ENCODE results near the gene HES2.

Gene HES2

GRCh38 chr1:6393400-6394187, 26.1 kb downstream of the HES2 start, which contains the start of gene ACOT7:
Gene ACOT7 (minus strand): TSS chr1:6393767. CDS start chr1:6393399, 368 bp downstream.
- Histone ChIP-seq H4K91ac (ENCODE audit: low read length) (peak within 1 kb of the TSS; percentile 84), H2AFZ (ENCODE audit: low read depth, low read length) (peak within 1 kb of the TSS; percentile 80), H3K4me1 (ENCODE audit: control insufficient read depth, insufficient read depth, low read depth, low read length) (peaks cover 13% of the 10 kb centered on the region), H3K4me3 (ENCODE audit: insufficient read depth in 1 of 2, low read depth in 1 of 2, low read length in 2 of 2) (peak within 1 kb of the TSS; percentile 74 to 76), H2BK5ac (ENCODE audit: low read depth, low read length, poor library complexity, severe bottlenecking) (peak within 1 kb of the TSS; percentile 67), H3K27ac (ENCODE audit: low read length, poor library complexity, severe bottlenecking) (peak within 1 kb of the TSS; percentile 91), H3K4me2 (ENCODE audit: low read length, poor library complexity, severe bottlenecking) (peak within 1 kb of the TSS; percentile 91), H3K27me3 (ENCODE audit: control insufficient read depth in 1 of 2, insufficient read depth in 1 of 2, low read length in 2 of 2) (peaks cover 0 to 6% of the 10 kb centered on the region in 2 experiments), H3K14ac (ENCODE audit: low read length in 2 of 2) (peak within 1 kb of the TSS; percentile 11 to 36), H3K4ac (ENCODE audit: low read depth in 1 of 2, low read length in 2 of 2) (peak within 1 kb of the TSS in 1 of 2 experiments; percentile 86), H2AK5ac (ENCODE audit: low read length, severe bottlenecking) (no peak within 1 kb of the TSS), H3K79me1 (replicated peaks; ENCODE audit: low read length, poor library complexity, severe bottlenecking) (peaks cover 18% of the 10 kb centered on the region), H2BK15ac (ENCODE audit: low read depth, poor library complexity, severe bottlenecking) (peak within 1 kb of the TSS; percentile 21), H3K36me3 (ENCODE audit: control insufficient read depth in 1 of 2, insufficient read depth in 2 of 2, low read depth in 1 of 2, low read length in 2 of 2) (no peaks in the 10 kb centered on the region), H2BK120ac (ENCODE audit: low read depth, low read length) (peak within 1 kb of the TSS; percentile 93), H3K9me3 (ENCODE audit: control insufficient read depth, low read length) (no peaks in the 10 kb centered on the region), H3K23ac (ENCODE audit: low read length in 2 of 2) (peak within 1 kb of the TSS in 1 of 2 experiments; percentile 84), H3K18ac (ENCODE audit: low read depth in 1 of 2, low read length in 2 of 2) (peak within 1 kb of the TSS; percentile 78 to 95), H4K8ac (ENCODE audit: low read length) (peak within 1 kb of the TSS; percentile 79), H3K9ac (ENCODE audit: low read length) (peak within 1 kb of the TSS; percentile 85), H2BK12ac (ENCODE audit: low read length in 2 of 2) (peak within 1 kb of the TSS; percentile 56 to 61)
- under 1% methylated on average over 37 of the region's 87 CpGs for WGBS
- DNase-seq, result peak; percentile 91

GRCh38 chr1:6392809-6393399, 26.8 kb downstream of the HES2 start:
- under 1% methylated on average over 58 of the region's 83 CpGs for WGBS
- no peak overlapping the region for H2BK15ac ChIP-seq (ENCODE audit: low read depth, poor library complexity, severe bottlenecking)
- H2AFZ ChIP-seq (ENCODE audit: low read depth, low read length), result peak overlapping the region; percentile 49
- peak overlapping the region; percentile 73 for H3K9ac ChIP-seq (ENCODE audit: low read length)
- no peak for DNase-seq
- no peak overlapping the region for H3K23ac ChIP-seq (ENCODE audit: low read length in 2 of 2)
- H3K9me3 ChIP-seq (ENCODE audit: control insufficient read depth, low read length), result no peaks in the 10 kb centered on the region
- H4K8ac ChIP-seq (ENCODE audit: low read length), result no peak overlapping the region
- H3K14ac ChIP-seq (ENCODE audit: low read length in 2 of 2), result no peak overlapping the region
- H2BK12ac ChIP-seq (ENCODE audit: low read length in 2 of 2), result no peak overlapping the region
- peaks cover 13% of the 10 kb centered on the region for H3K4me1 ChIP-seq (ENCODE audit: control insufficient read depth, insufficient read depth, low read depth, low read length)
- H3K36me3 ChIP-seq (ENCODE audit: control insufficient read depth in 1 of 2, insufficient read depth in 2 of 2, low read depth in 1 of 2, low read length in 2 of 2), result no peaks in the 10 kb centered on the region
- no peak overlapping the region for H2BK5ac ChIP-seq (ENCODE audit: low read depth, low read length, poor library complexity, severe bottlenecking)
- no peak overlapping the region for H2AK5ac ChIP-seq (ENCODE audit: low read length, severe bottlenecking)
- H2BK120ac ChIP-seq (ENCODE audit: low read depth, low read length), result no peak overlapping the region
- H3K18ac ChIP-seq (ENCODE audit: low read depth in 1 of 2, low read length in 2 of 2), result peak overlapping the region in 1 of 2 experiments; percentile 25
- H3K27ac ChIP-seq (ENCODE audit: low read length, poor library complexity, severe bottlenecking), result no peak overlapping the region
- peak overlapping the region; percentile 74 to 76 for H3K4me3 ChIP-seq (ENCODE audit: insufficient read depth in 1 of 2, low read depth in 1 of 2, low read length in 2 of 2)
- H3K27me3 ChIP-seq (ENCODE audit: control insufficient read depth in 1 of 2, insufficient read depth in 1 of 2, low read length in 2 of 2), result peaks cover 0 to 5% of the 10 kb centered on the region in 2 experiments
- H3K79me1 ChIP-seq (replicated peaks; ENCODE audit: low read length, poor library complexity, severe bottlenecking), result peaks cover 18% of the 10 kb centered on the region
- no peak overlapping the region for H4K91ac ChIP-seq (ENCODE audit: low read length)
- peak overlapping the region; percentile 69 for H3K4me2 ChIP-seq (ENCODE audit: low read length, poor library complexity, severe bottlenecking)
- no peak overlapping the region for H3K4ac ChIP-seq (ENCODE audit: low read depth in 1 of 2, low read length in 2 of 2)

- Histone ChIP-seq H3K18ac (ENCODE audit: low read depth in 1 of 2, low read length in 2 of 2) (peak overlapping the region in 1 of 2 experiments; percentile 25), H4K91ac (ENCODE audit: low read length) (peak overlapping the region; percentile 29), H3K9me3 (ENCODE audit: control insufficient read depth, low read length) (no peaks in the 10 kb centered on the region), H3K27me3 (ENCODE audit: control insufficient read depth in 1 of 2, insufficient read depth in 1 of 2, low read length in 2 of 2) (no peaks in the 10 kb centered on the region), H2BK15ac (ENCODE audit: low read depth, poor library complexity, severe bottlenecking) (no peak overlapping the region), H3K14ac (ENCODE audit: low read length in 2 of 2) (no peak overlapping the region), H3K4me1 (ENCODE audit: control insufficient read depth, insufficient read depth, low read depth, low read length) (peaks cover 13% of the 10 kb centered on the region), H2BK5ac (ENCODE audit: low read depth, low read length, poor library complexity, severe bottlenecking) (no peak overlapping the region), H2BK12ac (ENCODE audit: low read length in 2 of 2) (no peak overlapping the region), H3K79me1 (replicated peaks; ENCODE audit: low read length, poor library complexity, severe bottlenecking) (peaks cover 22% of the 10 kb centered on the region), H3K27ac (ENCODE audit: low read length, poor library complexity, severe bottlenecking) (no peak overlapping the region), H3K4me3 (ENCODE audit: insufficient read depth in 1 of 2, low read depth in 1 of 2, low read length in 2 of 2) (peak overlapping the region; percentile 74 to 76), H2AK5ac (ENCODE audit: low read length, severe bottlenecking) (peak overlapping the region; percentile 61), H4K8ac (ENCODE audit: low read length) (no peak overlapping the region), H3K9ac (ENCODE audit: low read length) (peak overlapping the region; percentile 73), H2BK120ac (ENCODE audit: low read depth, low read length) (no peak overlapping the region), H2AFZ (ENCODE audit: low read depth, low read length) (no peak overlapping the region), H3K36me3 (ENCODE audit: control insufficient read depth in 1 of 2, insufficient read depth in 2 of 2, low read depth in 1 of 2, low read length in 2 of 2) (no peaks in the 10 kb centered on the region), H3K23ac (ENCODE audit: low read length in 2 of 2) (peak overlapping the region in 1 of 2 experiments; percentile 95), H3K4me2 (ENCODE audit: low read length, poor library complexity, severe bottlenecking) (peak overlapping the region; percentile 69), H3K4ac (ENCODE audit: low read depth in 1 of 2, low read length in 2 of 2) (no peak overlapping the region)
- DNase-seq, result no peak
- 56% methylated on average over 16 of the region's 16 CpGs for WGBS
These were observed 27.5 kb downstream of the HES2 start for GRCh38 chr1:6391951-6392808.
